Stimulated activated CD4-positive, alpha-beta T cell treated with anti-CD3 and anti-CD28 coated beads, Interleukin-4, amount 100 ng/mL, for 24 hours (primary cell): ENCODE measurements around the gene FAM50B.

Experiments
- DNase-seq: peaks from one replicate; pipeline ENCODE4 v3.0.0-alpha.2; 2020

Gene FAM50B

GRCh38 chr6:3848925-3849605 is at the start of gene FAM50B:
Gene FAM50B, plus strand, starts transcription at chr6:3849373. Its CDS starts 439 bp downstream, at chr6:3849812.
- DNase-seq = peak; percentile 90

GRCh38 chr6:3799719-3800118 is 49.5 kb upstream of the FAM50B start:
- DNase-seq = no peak

GRCh38 chr6:3800850-3801591 is 48.2 kb upstream of the FAM50B start:
- DNase-seq = no peak

- DNase-seq = no peak
These were observed 47.2 kb upstream of the FAM50B start for GRCh38 chr6:3801960-3802359.

GRCh38 chr6:3803627-3804468 is 45.3 kb upstream of the FAM50B start:
- DNase-seq = no peak

GRCh38 chr6:3804964-3805363 is 44.2 kb upstream of the FAM50B start:
- DNase-seq = no peak

- no peak for DNase-seq
These were observed 43.6 kb upstream of the FAM50B start for GRCh38 chr6:3805448-3806123.

- DNase-seq = no peak
These were observed 42.8 kb upstream of the FAM50B start for GRCh38 chr6:3806169-3806922.

GRCh38 chr6:3808199-3808598 is 41.0 kb upstream of the FAM50B start:
- DNase-seq = no peak

GRCh38 chr6:3808759-3809514 is 40.2 kb upstream of the FAM50B start:
- DNase-seq = no peak

GRCh38 chr6:3809515-3809891 is 39.7 kb upstream of the FAM50B start:
- no peak for DNase-seq

GRCh38 chr6:3809982-3810381 is 39.2 kb upstream of the FAM50B start:
- no peak for DNase-seq

- DNase-seq = no peak
These were observed 38.0 kb upstream of the FAM50B start for GRCh38 chr6:3811191-3811590.

- DNase-seq = no peak
These were observed 36.6 kb upstream of the FAM50B start for GRCh38 chr6:3812596-3812995.

GRCh38 chr6:3813150-3813780 is 35.9 kb upstream of the FAM50B start:
- DNase-seq = no peak

GRCh38 chr6:3813918-3814317 is 35.3 kb upstream of the FAM50B start:
- no peak for DNase-seq

GRCh38 chr6:3814539-3814938 is 34.6 kb upstream of the FAM50B start:
- DNase-seq = no peak

GRCh38 chr6:3816251-3816650 is 32.9 kb upstream of the FAM50B start:
- DNase-seq = no peak

GRCh38 chr6:3819161-3820110 is 29.7 kb upstream of the FAM50B start:
- DNase-seq = no peak

GRCh38 chr6:3820563-3820962 is 28.6 kb upstream of the FAM50B start:
- DNase-seq = no peak
